ENCODE data around the gene NOS1. TPM values are rescaled to one million over a fixed set of nuclear protein-coding genes. Genes with fewer than 3 reads are reported as not detected.
A peak's percentile ranks its signal among the peaks of the same experiment; 100 is the strongest.
"Not testable (repeated sequence)": the region's sequence is repeated elsewhere in the genome, so short reads cannot be mapped to it uniquely, and the experiment has no call there.

NOS1 gene
- polyA plus RNA-seq, 3 donors from 2014 or later: not detected

DNA sequence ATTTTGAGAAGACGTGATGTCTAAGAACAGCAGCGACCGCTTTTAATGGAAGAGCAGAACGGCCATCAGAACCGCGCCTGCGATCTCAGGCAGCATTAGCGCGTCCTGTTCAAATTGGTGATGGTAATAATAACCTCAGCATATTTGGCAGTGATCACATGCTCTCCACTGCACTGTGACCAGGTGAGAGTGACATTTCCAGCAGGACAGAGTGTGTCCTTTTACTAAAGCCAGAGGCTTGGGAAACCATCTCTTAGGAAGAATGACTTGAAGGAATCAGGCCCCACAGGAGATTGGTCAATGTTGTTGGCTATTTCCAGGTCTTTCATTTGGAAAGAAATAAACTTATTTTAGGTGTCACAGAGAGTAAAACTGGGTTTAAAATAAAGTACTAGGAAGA, 119.7 kb downstream of the NOS1 start:
- DNase-seq: no peak
- Mint-ChIP-seq H3K9me3 (no peaks in the 10 kb centered on the region), H3K27ac (no peak overlapping the region), H3K27me3 (ENCODE audit: low read depth in 3 of 3) (peaks cover 2 to 7% (median 2%) of the 10 kb centered on the region in 3 donors), H3K36me3 (no peaks in the 10 kb centered on the region), H3K4me3 (no peak overlapping the region), H3K4me1 (no peaks in the 10 kb centered on the region)

DNA sequence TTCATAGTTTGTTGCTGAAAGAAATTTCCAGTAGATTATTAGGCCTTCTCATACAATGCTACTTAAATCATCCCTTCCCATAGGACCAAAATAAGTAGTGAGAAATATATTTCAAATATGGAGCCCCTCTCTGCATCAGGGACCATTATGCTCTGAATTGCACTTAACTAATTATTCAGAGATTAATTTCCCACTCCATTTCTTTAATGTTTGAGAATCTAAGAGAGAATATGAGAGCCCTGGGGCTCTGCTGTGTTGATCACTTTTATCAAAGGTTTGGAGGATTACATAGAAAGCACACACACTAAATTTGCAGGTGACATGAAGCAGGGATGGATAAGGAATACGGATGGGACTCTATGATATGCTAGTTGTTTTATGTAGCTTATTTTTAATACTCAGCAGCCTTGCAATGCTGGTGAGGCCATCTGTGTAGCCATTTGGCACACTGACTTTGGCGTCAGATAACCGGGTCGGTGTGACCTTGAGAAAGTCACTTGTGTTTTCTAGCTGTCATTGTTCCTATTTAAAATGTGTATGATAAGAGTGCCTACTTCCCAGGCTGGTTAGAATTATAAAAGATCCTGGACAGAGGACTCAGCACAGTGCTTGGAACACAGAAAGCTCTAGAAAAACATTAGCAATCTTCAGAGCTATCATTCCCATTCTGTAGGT, 121.2 kb downstream of the NOS1 start:
- Mint-ChIP-seq H3K27me3 (ENCODE audit: low read depth in 3 of 3) (peaks cover 2 to 11% (median 2%) of the 10 kb centered on the region in 3 donors), H3K27ac (no peak overlapping the region), H3K36me3 (no peaks in the 10 kb centered on the region), H3K4me1 (no peaks in the 10 kb centered on the region), H3K9me3 (no peaks in the 10 kb centered on the region), H3K4me3 (no peak overlapping the region)
- no peak for DNase-seq

DNA sequence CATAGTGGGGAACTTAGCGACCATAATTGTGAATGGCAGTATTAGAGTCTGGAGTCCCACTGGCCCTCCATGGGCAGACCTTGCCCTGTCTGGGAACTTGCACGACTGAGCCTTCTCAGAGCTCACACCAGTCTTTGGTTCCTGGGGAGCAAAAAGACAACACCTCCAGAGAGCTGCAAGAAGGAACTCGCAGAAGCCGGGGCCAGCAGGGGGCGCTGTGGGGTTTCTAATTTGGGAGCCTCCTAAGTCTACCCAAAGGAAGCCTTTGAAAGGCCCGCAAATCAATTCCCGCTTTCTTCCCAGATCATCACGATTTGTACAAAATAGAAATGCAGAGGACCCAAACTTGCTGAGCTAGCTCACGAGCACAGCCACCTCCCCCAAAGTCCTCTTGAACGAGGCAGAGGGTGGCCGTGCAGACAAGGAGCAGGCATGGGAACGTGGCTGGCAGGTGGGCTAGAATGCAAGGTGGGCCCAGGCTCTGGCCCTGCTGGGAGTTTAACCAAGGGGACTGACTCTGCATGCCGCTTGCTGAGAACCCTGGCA, 124.9 kb downstream of the NOS1 start:
- peak; percentile 21 to 37 (median 26) for DNase-seq
- peaks cover 1 to 19% (median 8%) of the 10 kb centered on the region in 3 donors for H3K27me3 Mint-ChIP-seq (ENCODE audit: low read depth in 3 of 3)
- no peaks in the 10 kb centered on the region for H3K36me3 Mint-ChIP-seq
- no peak overlapping the region for H3K4me3 Mint-ChIP-seq
- H3K9me3 Mint-ChIP-seq: no peaks in the 10 kb centered on the region
- no peak overlapping the region for H3K27ac Mint-ChIP-seq
- H3K4me1 Mint-ChIP-seq: no peaks in the 10 kb centered on the region

DNA sequence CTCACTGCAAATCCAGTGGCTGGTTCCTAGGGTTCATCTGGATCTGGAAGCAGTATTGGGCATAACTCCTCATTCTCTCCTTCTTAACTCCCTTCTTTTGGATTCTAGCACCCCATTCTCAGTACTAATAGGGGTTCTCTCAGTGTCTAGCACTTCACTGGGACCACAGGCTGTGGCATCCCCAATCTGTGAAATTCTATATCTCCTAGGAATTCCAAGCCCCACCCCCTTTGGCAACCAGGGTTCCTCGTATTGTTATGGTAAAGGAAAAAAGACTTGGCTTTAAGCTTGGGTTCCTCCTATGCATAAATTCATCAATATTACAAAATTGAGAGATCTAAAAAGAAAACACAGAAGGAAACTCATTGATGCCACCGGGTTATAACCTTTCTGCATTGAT, 126.2 kb downstream of the NOS1 start:
- H3K27ac Mint-ChIP-seq: no peak overlapping the region
- DNase-seq: no peak
- H3K4me1 Mint-ChIP-seq: no peaks in the 10 kb centered on the region
- peaks cover 1 to 20% (median 10%) of the 10 kb centered on the region in 3 donors for H3K27me3 Mint-ChIP-seq (ENCODE audit: low read depth in 3 of 3)
- H3K36me3 Mint-ChIP-seq: no peaks in the 10 kb centered on the region
- no peak overlapping the region for H3K4me3 Mint-ChIP-seq
- no peaks in the 10 kb centered on the region for H3K9me3 Mint-ChIP-seq

DNA sequence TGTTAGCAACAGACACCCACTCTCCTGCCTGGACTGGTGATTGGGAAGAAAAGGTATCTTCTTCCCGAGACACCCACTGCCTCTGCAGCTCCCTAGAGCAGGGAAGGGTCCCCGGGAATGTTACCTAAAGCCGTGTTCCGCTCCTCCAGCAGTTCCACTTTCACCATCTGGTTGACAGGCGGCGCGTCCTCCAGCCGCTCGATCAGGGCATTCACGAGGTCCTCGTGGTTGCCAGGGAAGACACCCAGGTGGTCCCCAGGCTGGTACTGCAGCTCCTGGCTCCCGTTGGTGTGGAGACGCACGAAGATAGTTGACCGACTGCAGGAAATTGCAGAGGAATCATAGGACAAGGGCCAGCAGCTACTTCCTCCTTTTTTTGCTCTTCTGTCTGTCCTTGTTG, 127.0 kb downstream of the NOS1 start:
- H3K27me3 Mint-ChIP-seq (ENCODE audit: low read depth in 3 of 3): peaks cover 1 to 20% (median 10%) of the 10 kb centered on the region in 3 donors
- H3K4me3 Mint-ChIP-seq: no peak overlapping the region
- no peak for DNase-seq
- no peaks in the 10 kb centered on the region for H3K9me3 Mint-ChIP-seq
- no peak overlapping the region for H3K27ac Mint-ChIP-seq
- no peaks in the 10 kb centered on the region for H3K36me3 Mint-ChIP-seq
- no peaks in the 10 kb centered on the region for H3K4me1 Mint-ChIP-seq

GRCh38 chr12:117231750-117232149, 129.7 kb downstream of the NOS1 start:
- Mint-ChIP-seq H3K4me3 (no peak overlapping the region), H3K9me3 (no peaks in the 10 kb centered on the region), H3K36me3 (no peaks in the 10 kb centered on the region), H3K4me1 (no peaks in the 10 kb centered on the region), H3K27me3 (ENCODE audit: low read depth in 3 of 3) (peaks cover 3 to 24% (median 9%) of the 10 kb centered on the region in 3 donors), H3K27ac (no peak overlapping the region)
- DNase-seq: no peak

DNA sequence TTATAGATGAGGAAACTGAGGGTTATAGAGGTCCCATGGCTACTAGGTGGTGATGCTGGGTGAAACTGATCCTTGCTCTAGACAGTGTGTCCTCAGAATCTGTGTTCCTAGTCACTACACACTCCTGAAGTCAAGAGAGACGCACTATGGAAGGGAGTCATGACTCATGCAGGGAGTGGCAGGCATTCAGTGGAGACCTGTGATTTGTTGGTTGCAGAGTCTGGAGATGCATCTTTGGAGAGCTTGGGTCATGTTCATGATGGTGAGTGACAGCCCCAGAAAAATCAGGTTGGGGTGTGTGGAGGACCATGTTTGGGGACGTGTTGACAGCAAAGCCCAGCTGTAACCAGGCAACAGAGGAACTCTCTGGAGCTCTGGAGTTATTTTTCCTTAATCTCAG, 133.2 kb downstream of the NOS1 start:
- DNase-seq: no peak
- no peaks in the 10 kb centered on the region for H3K36me3 Mint-ChIP-seq
- no peaks in the 10 kb centered on the region for H3K4me1 Mint-ChIP-seq
- no peak overlapping the region for H3K27ac Mint-ChIP-seq
- H3K9me3 Mint-ChIP-seq: no peaks in the 10 kb centered on the region
- peaks cover 3 to 15% (median 3%) of the 10 kb centered on the region in 3 donors for H3K27me3 Mint-ChIP-seq (ENCODE audit: low read depth in 3 of 3)
- H3K4me3 Mint-ChIP-seq: no peak overlapping the region

GRCh38 chr12:117227000-117227653, 134.3 kb downstream of the NOS1 start:
- H3K27me3 Mint-ChIP-seq (ENCODE audit: low read depth in 3 of 3): peaks cover 3 to 16% (median 6%) of the 10 kb centered on the region in 3 donors
- H3K4me3 Mint-ChIP-seq: no peak overlapping the region
- no peaks in the 10 kb centered on the region for H3K4me1 Mint-ChIP-seq
- no peaks in the 10 kb centered on the region for H3K9me3 Mint-ChIP-seq
- no peak overlapping the region for H3K27ac Mint-ChIP-seq
- DNase-seq: no peak
- H3K36me3 Mint-ChIP-seq: no peaks in the 10 kb centered on the region

DNA sequence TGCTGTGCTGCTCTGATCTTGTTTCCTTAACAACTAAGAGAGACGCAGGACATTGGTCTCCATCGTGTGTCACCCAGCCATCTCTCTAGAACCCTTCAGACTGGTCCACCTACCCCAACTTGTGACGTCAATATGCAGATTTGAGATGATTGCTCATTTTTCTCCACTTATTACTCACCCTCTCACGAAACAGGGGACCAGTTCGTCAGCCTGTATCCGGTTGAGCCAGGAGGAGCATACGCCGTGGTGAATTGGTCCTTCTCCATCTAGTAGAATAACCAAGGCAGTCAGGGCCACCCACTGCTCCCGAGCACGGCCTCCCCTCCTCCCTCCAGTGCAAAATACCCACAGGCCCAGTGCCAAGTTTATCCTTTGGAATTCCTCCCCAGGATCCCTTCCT, 134.9 kb downstream of the NOS1 start:
- Mint-ChIP-seq H3K27ac (no peak overlapping the region), H3K4me3 (no peak overlapping the region), H3K36me3 (no peaks in the 10 kb centered on the region), H3K27me3 (ENCODE audit: low read depth in 3 of 3) (peaks cover 3 to 10% (median 6%) of the 10 kb centered on the region in 3 donors), H3K4me1 (no peaks in the 10 kb centered on the region), H3K9me3 (no peaks in the 10 kb centered on the region)
- no peak for DNase-seq

- peaks cover 4 to 10% (median 5%) of the 10 kb centered on the region in 3 donors for H3K27me3 Mint-ChIP-seq (ENCODE audit: low read depth in 3 of 3)
- H3K4me3 Mint-ChIP-seq: no peak overlapping the region
- no peak for DNase-seq
- H3K4me1 Mint-ChIP-seq: no peaks in the 10 kb centered on the region
- no peak overlapping the region for H3K27ac Mint-ChIP-seq
- no peaks in the 10 kb centered on the region for H3K36me3 Mint-ChIP-seq
- H3K9me3 Mint-ChIP-seq: no peaks in the 10 kb centered on the region
Measured at GRCh38 chr12:117225179-117225578, 136.2 kb downstream of the NOS1 start.

DNA sequence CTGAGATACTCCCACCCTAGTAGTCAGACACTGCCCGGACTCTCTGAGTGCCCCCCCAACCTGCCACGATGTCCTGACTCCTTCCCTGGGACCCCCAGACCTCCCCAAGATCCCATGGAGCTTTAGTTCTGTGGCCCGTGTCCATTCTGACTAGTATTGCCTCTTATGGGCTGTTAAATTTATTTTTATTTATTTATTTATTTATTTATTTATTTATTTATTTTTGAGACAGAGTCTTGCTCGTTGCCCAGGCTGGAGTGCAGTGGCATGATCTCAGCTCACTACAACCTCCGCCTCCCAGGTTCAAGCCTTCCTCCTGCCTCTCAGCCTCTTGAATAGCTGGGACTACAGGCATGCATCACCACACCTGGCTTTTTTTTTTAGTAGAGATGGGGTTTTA, 140.5 kb downstream of the NOS1 start:
- DNase-seq, H3K4me1 Mint-ChIP-seq, H3K4me3 Mint-ChIP-seq, H3K9me3 Mint-ChIP-seq, H3K27ac Mint-ChIP-seq, H3K36me3 Mint-ChIP-seq: not testable (repeated sequence)
- H3K27me3 Mint-ChIP-seq (ENCODE audit: low read depth in 3 of 3): peaks cover 4 to 14% (median 5%) of the 10 kb centered on the region in 3 donors

GRCh38 chr12:117218149-117218548, 143.3 kb downstream of the NOS1 start:
- H3K36me3 Mint-ChIP-seq: no peaks in the 10 kb centered on the region
- H3K27me3 Mint-ChIP-seq (ENCODE audit: low read depth in 3 of 3): peaks cover 4 to 14% (median 8%) of the 10 kb centered on the region in 3 donors

DNA sequence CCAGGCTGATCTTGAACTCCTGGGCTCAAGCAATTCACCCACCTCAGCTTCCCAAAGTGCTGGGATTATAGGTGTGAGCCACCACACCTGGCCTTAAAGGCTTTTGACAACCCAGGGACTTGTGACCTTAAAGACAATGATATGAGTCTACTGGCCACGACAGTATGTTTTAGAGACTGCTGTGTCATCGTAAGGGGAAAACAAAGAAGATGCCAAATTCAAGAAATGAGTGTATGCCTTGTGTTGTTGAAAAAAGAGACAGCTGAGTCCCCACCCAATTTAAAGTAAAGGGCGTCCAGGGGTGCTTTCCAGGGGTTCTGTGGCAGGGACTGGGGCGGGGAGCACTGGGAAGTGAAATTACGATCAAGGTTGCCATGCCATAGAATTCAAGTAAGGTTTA, 144.7 kb downstream of the NOS1 start:
- Mint-ChIP-seq H3K27ac (no peak overlapping the region), H3K4me3 (no peak overlapping the region), H3K9me3 (no peaks in the 10 kb centered on the region), H3K36me3 (no peaks in the 10 kb centered on the region), H3K27me3 (ENCODE audit: low read depth in 3 of 3) (peaks cover 4 to 14% (median 5%) of the 10 kb centered on the region in 3 donors), H3K4me1 (no peaks in the 10 kb centered on the region)
- no peak for DNase-seq

More at GRCh38 chr12:117218149-117218548, 143.3 kb downstream of the NOS1 start:
- no peaks in the 10 kb centered on the region for H3K4me1 Mint-ChIP-seq
- no peak overlapping the region for H3K27ac Mint-ChIP-seq
- no peaks in the 10 kb centered on the region for H3K9me3 Mint-ChIP-seq
- no peak overlapping the region for H3K4me3 Mint-ChIP-seq
- DNase-seq: no peak

GRCh38 chr12:117214797-117215196, 146.6 kb downstream of the NOS1 start:
- DNase-seq: no peak
- no peaks in the 10 kb centered on the region for H3K9me3 Mint-ChIP-seq
- no peak overlapping the region for H3K27ac Mint-ChIP-seq
- H3K27me3 Mint-ChIP-seq (ENCODE audit: low read depth in 3 of 3): peaks cover 0 to 16% (median 5%) of the 10 kb centered on the region in 3 donors
- no peaks in the 10 kb centered on the region for H3K4me1 Mint-ChIP-seq
- no peak overlapping the region for H3K4me3 Mint-ChIP-seq
- H3K36me3 Mint-ChIP-seq: no peaks in the 10 kb centered on the region
